Measurements from ENCODE around the gene PLEKHG2. TPM values are rescaled to one million over a fixed set of nuclear protein-coding genes. Genes with fewer than 3 reads are reported as not detected.

The PLEKHG2 gene
- total RNA-seq, 4 donors from 2014 or later: 8.2 to 29.1 (median 10.7) TPM

- Histone ChIP-seq H3K27me3 (no peaks in the 10 kb centered on the region), H3K27ac (no peak overlapping the region), H3K4me1 (peaks cover 19 to 42% of the 10 kb centered on the region in 2 donors), H3K36me3 (peaks cover 21 to 24% of the 10 kb centered on the region in 2 donors), H3K9me3 (no peaks in the 10 kb centered on the region), H3K4me3 (replicated peaks in 1 of 3) (no peak overlapping the region)
- TF ChIP-seq CTCF (IDR thresholded peaks at IDR 0.05) (no peak), POLR2A (IDR thresholded peaks at IDR 0.05) (no peak)
- DNase-seq: no peak
- 90 to 99% methylated on average over 8 of the region's 8 CpGs for WGBS, 2 donors
- intact Hi-C loops (cut with DNase I): no loop called here
Observed at GRCh38 chr19:39433480-39434079, 21.1 kb downstream of the PLEKHG2 start.

GRCh38 chr19:39434123-39435076, 21.9 kb downstream of the PLEKHG2 start:
- H3K27ac ChIP-seq: peak overlapping the region in 2 of 3 donors; percentile 64 to 76

GRCh38 chr19:39435499-39436349, 23.3 kb downstream of the PLEKHG2 start, which contains the start of gene RPS16:
Gene RPS16 (minus strand): TSS chr19:39435949. CDS start chr19:39435895, 54 bp downstream.
- Histone ChIP-seq H3K4me3 (replicated peaks in 1 of 3) (peak within 1 kb of the TSS; percentile 87 to 99 (median 97)), H3K9me3 (no peaks in the 10 kb centered on the region), H3K27me3 (no peaks in the 10 kb centered on the region), H3K36me3 (peaks cover 21 to 24% of the 10 kb centered on the region in 2 donors), H3K4me1 (peaks cover 18 to 30% of the 10 kb centered on the region in 2 donors), H3K27ac (peak within 1 kb of the TSS; percentile 71 to 81 (median 76))
- 0 to 1% methylated on average over 29 to 37 of the region's 61 CpGs for WGBS, 2 donors
- intact Hi-C loops (cut with DNase I): no loop called here
- peak in 1 of 6 experiments; percentile 4 for TF ChIP-seq CTCF (IDR thresholded peaks at IDR 0.05)
- peak; percentile 60 to 94 for TF ChIP-seq POLR2A (IDR thresholded peaks at IDR 0.05)
- DNase-seq: peak; percentile 98

More at GRCh38 chr19:39434123-39435076, 21.9 kb downstream of the PLEKHG2 start:
- Histone ChIP-seq H3K4me1 (peaks cover 19 to 35% of the 10 kb centered on the region in 2 donors), H3K27me3 (no peaks in the 10 kb centered on the region), H3K4me3 (replicated peaks in 1 of 3) (peak overlapping the region in 1 of 3 donors; percentile 99), H3K36me3 (peaks cover 21 to 24% of the 10 kb centered on the region in 2 donors), H3K9me3 (no peaks in the 10 kb centered on the region)
- 50 to 78% methylated on average over 10 of the region's 10 CpGs for WGBS, 2 donors
- no peak for DNase-seq
- intact Hi-C loops (cut with DNase I): no loop called here
- TF ChIP-seq POLR2A (IDR thresholded peaks at IDR 0.05) (no peak), CTCF (IDR thresholded peaks at IDR 0.05) (no peak)

- Histone ChIP-seq H3K4me3 (replicated peaks in 1 of 3) (peak overlapping the region in 2 of 3 donors; percentile 71 to 99), H3K27me3 (no peaks in the 10 kb centered on the region), H3K4me1 (peaks cover 13 to 25% of the 10 kb centered on the region in 2 donors), H3K27ac (peak overlapping the region; percentile 47 to 81 (median 71)), H3K9me3 (no peaks in the 10 kb centered on the region), H3K36me3 (peaks cover 21 to 24% of the 10 kb centered on the region in 2 donors)
- TF ChIP-seq CTCF (IDR thresholded peaks at IDR 0.05) (no peak), POLR2A (IDR thresholded peaks at IDR 0.05) (no peak)
- WGBS, 2 donors: 0 to 2% methylated on average over 2 of the region's 2 CpGs
- DNase-seq: no peak
- intact Hi-C loops (cut with DNase I): no loop called here
Observed at GRCh38 chr19:39436350-39436716, 23.9 kb downstream of the PLEKHG2 start.

Data from thyroid gland (tissue), 4 donors.